Coronary artery (tissue), 2 donors: ENCODE measurements around the gene SKIDA1.

Source experiments
- DNase-seq: peaks from one replicate; pipeline ENCODE4 v3.0.0-alpha.2; 2017; ENCODE audit warnings: low spot score
- H3K27ac ChIP-seq, 2 donors: fragments of 200-600 bp; sonication (generic); one replicate each; pipeline ENCODE4 v1.5.1; 2016 to 2019
- H3K4me3 ChIP-seq: fragments of 200-600 bp; sonication (generic); 2 replicates; pipeline ENCODE4 v1.5.1; 2016; ENCODE audit warnings: mild to moderate bottlenecking, moderate library complexity
- TF ChIP-seq, protein P1 (sequence below): fragments of 200-600 bp; sonication (generic); IDR thresholded peaks from one replicate; pipeline ENCODE4 v1.5.1; 2019; ENCODE audit warnings: antibody characterized with exemption

Gene SKIDA1

DNA sequence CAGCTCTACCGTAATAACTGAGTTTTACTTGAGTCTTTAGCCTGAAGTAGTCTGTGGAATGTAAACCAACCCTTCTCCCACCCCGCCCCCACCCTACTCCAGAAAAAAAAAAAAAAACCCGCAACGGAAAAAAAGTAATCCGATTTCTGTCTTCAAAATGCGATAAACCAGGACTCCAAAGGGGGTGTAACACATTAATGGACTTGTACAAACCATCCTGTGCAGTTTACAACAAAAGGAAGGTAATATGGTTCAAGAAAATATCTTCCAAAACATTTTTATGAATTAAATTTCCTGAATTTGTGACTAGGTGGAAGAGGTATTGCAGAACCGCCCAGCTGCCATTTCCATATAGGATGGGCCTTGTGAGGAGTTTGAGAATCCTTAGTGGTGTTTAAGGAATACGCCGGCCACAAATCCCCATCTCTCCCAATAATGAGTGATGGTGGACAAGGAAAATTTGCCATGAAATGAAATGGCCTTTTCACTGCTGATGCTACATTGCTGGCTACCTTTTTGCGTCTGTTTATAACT is 10.6 kb downstream of the SKIDA1 start:
- H3K27ac ChIP-seq = no peak overlapping the region
- H3K4me3 ChIP-seq = no peak overlapping the region
- no peak for DNase-seq
- TF ChIP-seq, protein P1, sequence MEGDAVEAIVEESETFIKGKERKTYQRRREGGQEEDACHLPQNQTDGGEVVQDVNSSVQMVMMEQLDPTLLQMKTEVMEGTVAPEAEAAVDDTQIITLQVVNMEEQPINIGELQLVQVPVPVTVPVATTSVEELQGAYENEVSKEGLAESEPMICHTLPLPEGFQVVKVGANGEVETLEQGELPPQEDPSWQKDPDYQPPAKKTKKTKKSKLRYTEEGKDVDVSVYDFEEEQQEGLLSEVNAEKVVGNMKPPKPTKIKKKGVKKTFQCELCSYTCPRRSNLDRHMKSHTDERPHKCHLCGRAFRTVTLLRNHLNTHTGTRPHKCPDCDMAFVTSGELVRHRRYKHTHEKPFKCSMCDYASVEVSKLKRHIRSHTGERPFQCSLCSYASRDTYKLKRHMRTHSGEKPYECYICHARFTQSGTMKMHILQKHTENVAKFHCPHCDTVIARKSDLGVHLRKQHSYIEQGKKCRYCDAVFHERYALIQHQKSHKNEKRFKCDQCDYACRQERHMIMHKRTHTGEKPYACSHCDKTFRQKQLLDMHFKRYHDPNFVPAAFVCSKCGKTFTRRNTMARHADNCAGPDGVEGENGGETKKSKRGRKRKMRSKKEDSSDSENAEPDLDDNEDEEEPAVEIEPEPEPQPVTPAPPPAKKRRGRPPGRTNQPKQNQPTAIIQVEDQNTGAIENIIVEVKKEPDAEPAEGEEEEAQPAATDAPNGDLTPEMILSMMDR = no peak

DNA sequence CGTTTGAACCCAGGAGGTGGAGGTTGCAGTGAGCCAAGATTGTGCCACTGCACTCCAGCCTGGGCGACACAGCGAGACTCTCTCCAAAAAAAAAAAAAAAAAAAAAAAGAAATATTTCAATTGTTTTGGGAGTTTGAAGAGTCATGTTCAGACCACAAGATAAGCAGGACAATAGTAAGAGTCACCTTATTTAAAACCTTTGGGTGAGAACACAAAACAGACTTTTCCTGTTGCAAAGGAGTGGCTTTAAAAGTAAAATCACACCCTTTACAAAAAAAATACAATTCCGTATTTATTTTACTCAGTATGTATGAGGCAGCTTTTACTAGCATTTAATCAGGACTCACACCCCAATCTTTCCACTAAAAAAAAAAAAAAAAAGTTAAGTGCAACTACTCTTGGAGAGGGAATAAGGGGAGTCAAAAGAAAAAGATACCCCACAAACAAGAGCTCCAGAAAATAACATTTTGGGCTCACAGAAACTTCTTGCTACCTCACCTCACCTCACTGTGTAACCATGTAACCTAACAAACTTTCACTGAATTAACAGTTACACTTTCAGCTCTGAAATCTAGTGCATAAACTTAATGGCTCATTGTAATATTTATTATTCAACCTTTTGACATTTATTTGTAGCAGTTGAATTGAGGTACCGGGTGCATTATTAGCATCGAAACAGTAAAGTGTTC is 11.2 kb downstream of the SKIDA1 start:
- TF ChIP-seq, protein P1 = no peak
- Histone ChIP-seq H3K4me3 (no peak overlapping the region), H3K27ac (no peak overlapping the region)
- no peak for DNase-seq

DNA sequence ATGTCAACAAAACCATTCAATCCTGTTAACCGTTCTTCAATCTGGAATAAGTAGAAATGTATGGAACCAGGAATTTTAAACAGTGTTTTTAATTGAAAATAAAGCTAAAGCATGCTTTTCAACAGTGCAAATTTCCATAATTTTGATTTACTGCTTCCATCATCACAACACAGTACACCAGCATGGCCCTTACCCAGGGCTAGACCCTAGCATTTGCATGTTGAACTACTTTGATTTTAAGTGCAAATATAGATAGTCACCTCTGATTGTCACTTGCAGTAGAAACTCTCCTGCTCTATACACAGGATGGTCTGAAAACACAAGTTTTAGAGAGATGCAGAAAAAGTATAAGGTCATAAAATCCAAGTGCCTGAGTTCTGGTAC is 12.1 kb downstream of the SKIDA1 start:
- Histone ChIP-seq H3K27ac (no peak overlapping the region), H3K4me3 (no peak overlapping the region)
- TF ChIP-seq, protein P1 = no peak
- DNase-seq = no peak

DNA sequence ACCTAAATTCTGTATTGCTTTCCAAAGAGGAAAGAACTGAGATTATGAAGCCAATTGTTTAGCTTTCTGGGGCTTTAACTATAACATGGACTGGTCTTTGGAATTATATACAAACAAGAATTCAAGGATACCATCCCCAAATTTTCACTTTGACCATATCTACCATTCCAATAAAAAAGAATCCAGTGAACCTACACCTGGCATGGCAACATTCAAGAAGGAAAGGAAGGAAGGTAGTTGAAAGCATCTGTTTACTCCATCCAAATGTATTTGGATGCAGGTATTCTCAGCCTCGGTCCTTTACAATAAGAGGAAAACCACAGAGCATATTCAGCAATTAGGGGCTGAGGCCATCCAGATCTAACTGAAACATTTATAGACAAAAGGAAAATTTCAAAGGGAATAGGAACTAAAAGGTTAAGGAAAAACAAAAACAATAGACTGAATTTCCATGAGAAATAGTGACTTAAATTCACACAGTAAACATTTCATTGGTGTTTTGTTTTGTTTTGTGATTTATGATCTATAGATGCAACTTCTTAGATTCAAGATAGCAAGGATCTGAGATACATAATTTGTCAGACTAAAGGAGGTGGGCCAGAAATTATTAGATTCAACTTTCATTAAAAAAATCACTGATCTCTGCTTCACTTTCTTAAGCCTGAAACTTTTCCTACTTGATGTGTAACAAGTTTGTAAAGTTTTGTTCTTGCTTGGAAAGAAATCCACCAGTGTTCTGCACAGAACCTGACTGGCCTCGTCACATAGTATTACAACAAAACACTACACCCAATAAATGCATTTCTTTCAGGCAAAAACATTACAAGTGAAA is 12.7 kb downstream of the SKIDA1 start:
- DNase-seq = no peak
- Histone ChIP-seq H3K4me3 (no peak overlapping the region), H3K27ac (no peak overlapping the region)
- TF ChIP-seq, protein P1 = no peak

DNA sequence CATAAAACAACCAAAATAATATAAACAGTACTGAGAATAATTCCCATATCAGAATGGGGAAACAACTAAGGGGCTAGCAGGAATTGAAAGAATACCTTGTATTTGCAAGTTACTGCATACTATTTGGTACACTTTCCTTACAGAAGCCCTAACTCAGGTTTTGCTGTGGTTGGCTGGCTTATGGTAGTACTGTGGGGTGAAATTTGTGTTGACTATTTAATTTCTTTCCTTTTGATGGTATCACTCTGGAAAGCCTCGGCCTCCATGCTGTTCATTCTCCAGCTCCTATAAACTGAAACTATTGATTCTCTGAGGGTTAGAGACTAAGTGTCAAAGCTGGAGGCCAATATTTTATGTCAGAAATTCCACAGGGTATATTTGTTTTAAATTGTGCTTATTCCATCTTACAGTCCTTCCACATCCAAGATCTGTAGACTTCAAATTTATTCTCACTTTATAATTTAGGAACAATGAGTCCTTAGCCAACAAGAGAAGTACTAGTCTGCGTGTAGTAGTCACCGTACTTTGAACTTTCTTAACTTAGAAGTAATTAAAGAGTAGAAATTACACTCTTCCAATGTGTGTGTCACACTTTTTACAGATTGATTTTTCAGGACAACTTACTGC is 13.4 kb downstream of the SKIDA1 start:
- Histone ChIP-seq H3K4me3 (no peak overlapping the region), H3K27ac (no peak overlapping the region)
- no peak for DNase-seq
- TF ChIP-seq, protein P1 = no peak

DNA sequence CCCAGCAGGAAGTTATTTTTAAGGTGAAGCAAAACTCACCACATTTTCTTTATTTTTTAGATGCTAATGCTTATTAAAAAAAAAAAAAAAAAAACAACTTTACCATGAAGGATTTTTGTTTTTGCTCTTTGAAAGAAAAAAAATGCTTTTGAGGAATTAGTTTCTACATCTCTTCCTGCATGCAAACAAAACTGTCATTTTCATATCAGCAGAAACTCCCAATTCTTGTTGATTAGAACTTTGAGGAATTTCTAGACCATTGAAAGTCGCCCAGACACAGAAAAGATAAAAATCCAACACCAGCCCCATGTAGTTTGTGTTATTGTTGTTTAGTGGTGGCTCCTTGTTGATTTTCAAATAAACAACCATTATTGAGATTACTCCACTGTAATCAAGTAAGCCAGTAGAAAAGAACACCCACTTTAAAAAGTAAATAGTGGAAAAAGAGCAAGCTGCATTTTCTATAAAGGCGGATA is 14.3 kb downstream of the SKIDA1 start:
- H3K27ac ChIP-seq = no peak overlapping the region

More for the DNA sequence above, 14.3 kb downstream of the SKIDA1 start:
- TF ChIP-seq, protein P1 = no peak
- DNase-seq = no peak
- H3K4me3 ChIP-seq = no peak overlapping the region
